Stomach (tissue), 9 donors: ENCODE measurements around the gene SDK2. TPM values are rescaled to one million over a fixed set of nuclear protein-coding genes. Genes with fewer than 3 reads are reported as not detected.
A peak's percentile ranks its signal among the peaks of the same experiment; 100 is the strongest.

Experiments
- DNase-seq, 2 donors: peaks; one replicate each; pipeline versions ENCODE4 v3.0.0 to v3.0.0-alpha.2; 2013 to 2019
- H3K27ac ChIP-seq, 5 donors: fragments of 200-600 bp in 4 of 5; sonication (generic) in 4 of 5; one replicate each; pipeline ENCODE4 v1.5.1; 2013 to 2019; ENCODE audit warnings: mild to moderate bottlenecking in 1 of 5, moderate library complexity in 1 of 5
- H3K27me3 ChIP-seq, 3 donors: fragments of 200-600 bp; sonication (generic); one replicate each; pipeline ENCODE4 v1.5.1; 2017 to 2019; ENCODE audit warnings: mixed run types in 1 of 3
- H3K36me3 ChIP-seq, 4 donors: fragments of 200-600 bp; sonication (generic); 1 replicate in 3 of 4; 2 replicates in 1 of 4; pipeline ENCODE4 v1.5.1; 2016 to 2019
- H3K4me1 ChIP-seq, 4 donors: fragments of 200-600 bp; sonication (generic); one replicate each; pipeline ENCODE4 v1.5.1; 2016 to 2019
- H3K4me3 ChIP-seq, 4 donors: fragments of 200-600 bp; sonication (generic) in 3 of 4; one replicate each; pipeline ENCODE4 v1.5.1; 2016 to 2019; ENCODE audit warnings: mild to moderate bottlenecking in 1 of 4
- H3K9me3 ChIP-seq, 4 donors: fragments of 200-600 bp; sonication (generic); one replicate each; pipeline ENCODE4 v1.5.1; 2016 to 2019
- CTCF ChIP-seq, 7 experiments: fragments of 450-650 bp in 4 of 7; fragments of 200-600 bp in 3 of 7; sonication (generic) in 3 of 7; IDR thresholded peaks; one replicate each; pipeline ENCODE4 v1.5.1; 2016 to 2019; ENCODE audit warnings: antibody characterized with exemption in 7 of 7, control low read depth in 2 of 7, mild to moderate bottlenecking in 1 of 7
- EP300 ChIP-seq: sonication (generic); formaldehyde crosslinking; IDR thresholded peaks from one replicate; pipeline ENCODE4 v1.6.1; 2017; ENCODE audit warnings: antibody characterized with exemption
- POLR2A ChIP-seq, 4 donors: fragments of 450-650 bp; IDR thresholded peaks; one replicate each; pipeline ENCODE4 v1.6.1; 2016; ENCODE audit warnings: antibody characterized with exemption in 4 of 4, control low read depth in 2 of 4, mild to moderate bottlenecking in 1 of 4, moderate library complexity in 1 of 4
- POLR2AphosphoS5 ChIP-seq, 3 donors: sonication (generic); formaldehyde crosslinking; IDR thresholded peaks; one replicate each; pipeline ENCODE4 v1.6.1; 2016; ENCODE audit warnings: antibody characterized with exemption in 3 of 3
- WGBS, 5 donors: extraction: QIAGEN DNeasy Blood & Tissue Kit in 3 of 5; methylation state at CpG; one replicate each; pipeline versions ENCODE4 v1.1.5 to v1.1.7; 2013 to 2018; 5-methylcytosine and 5-hydroxymethylcytosine counted together
- intact Hi-C: fragments of 100-400 bp; cut with DNase I; formaldehyde crosslinking; loops from one replicate; pipeline ENCODE4 v1.15.1; 2023; ENCODE audit warnings: low total_unique reads
- polyA plus RNA-seq, 3 donors: library from polyadenylated mRNA; stranded (reverse); fragments of 200-250 nt; gene quantifications; one replicate each; pipeline ENCODE4 v1.2.3, GENCODE V29; 2013
- total RNA-seq, 5 donors: library from RNA; depleted of rRNA; stranded (reverse); fragments of >200 nt; gene quantifications; one replicate each; pipeline versions ENCODE4 v1.1.0 to v1.2.3, GENCODE V29; 2014 to 2016
- donor health status: healthy with polysubstance abuse.
- donor health status: Bipolar disorder and iron deficiency.
- donor health status: healthy.

The SDK2 gene
- total and polyA plus RNA-seq, 8 donors: under 0.01 to 9.6 (median 0.44) TPM; not detected in 1

GRCh38 chr17:73348829-73349095 is 295.5 kb downstream of the SDK2 start:
- Histone ChIP-seq H3K36me3 (no peaks in the 10 kb centered on the region), H3K27ac (peak overlapping the region in 4 of 5 donors; percentile 24 to 80 (median 62)), H3K27me3 (no peaks in the 10 kb centered on the region), H3K4me3 (no peak overlapping the region), H3K9me3 (no peaks in the 10 kb centered on the region), H3K4me1 (peaks cover 0 to 41% (median 11%) of the 10 kb centered on the region in 4 donors)
- TF ChIP-seq EP300 (no peak), CTCF (IDR thresholded peaks at IDR 0.05) (no peak), POLR2A (IDR thresholded peaks at IDR 0.05) (no peak), POLR2AphosphoS5 (IDR thresholded peaks at IDR 0.05) (no peak)
- WGBS, 5 donors: 44 to 60% (median 57%) methylated on average over 3 to 4 of the region's 4 CpGs
- DNase-seq: no peak
- intact Hi-C loops: no loop called here

GRCh38 chr17:73348018-73348828 is 296.0 kb downstream of the SDK2 start:
- H3K9me3 ChIP-seq: no peaks in the 10 kb centered on the region
- intact Hi-C loops: no loop called here
- H3K27me3 ChIP-seq: no peaks in the 10 kb centered on the region
- peaks cover 0 to 45% (median 15%) of the 10 kb centered on the region in 4 donors for H3K4me1 ChIP-seq
- DNase-seq: no peak
- H3K4me3 ChIP-seq: no peak overlapping the region
- TF ChIP-seq POLR2A (IDR thresholded peaks at IDR 0.05): no peak
- TF ChIP-seq CTCF (IDR thresholded peaks at IDR 0.05): no peak
- TF ChIP-seq EP300: no peak
- TF ChIP-seq POLR2AphosphoS5 (IDR thresholded peaks at IDR 0.05): no peak
- H3K27ac ChIP-seq: peak overlapping the region in 4 of 5 donors; percentile 24 to 80 (median 62)
- 82 to 86% (median 85%) methylated on average over 15 to 19 of the region's 19 CpGs for WGBS, 5 donors
- H3K36me3 ChIP-seq: no peaks in the 10 kb centered on the region

DNA sequence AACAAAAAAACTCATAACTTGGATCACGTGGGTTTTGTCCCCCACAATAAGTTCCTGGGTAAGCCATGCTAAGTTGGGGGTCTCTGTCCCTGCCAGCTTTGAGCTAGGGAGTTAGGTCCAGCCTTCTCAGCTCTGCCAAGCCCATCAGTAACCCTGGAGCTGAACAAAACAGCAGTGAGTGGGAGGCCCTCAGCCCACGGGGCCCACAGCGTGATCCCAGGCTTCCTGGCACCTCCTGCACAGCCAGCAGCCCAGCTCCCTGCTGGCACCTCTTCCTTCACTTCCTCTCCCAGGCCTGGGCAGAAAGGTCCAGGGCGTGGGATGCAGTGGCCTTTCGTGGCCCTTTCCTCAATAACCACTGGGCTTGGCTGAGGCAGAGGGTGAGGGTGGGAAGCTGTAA is 296.9 kb downstream of the SDK2 start:
- Histone ChIP-seq H3K4me1 (peaks cover 8 to 54% (median 24%) of the 10 kb centered on the region in 4 donors), H3K9me3 (no peaks in the 10 kb centered on the region), H3K27me3 (no peaks in the 10 kb centered on the region), H3K36me3 (no peaks in the 10 kb centered on the region), H3K27ac (peak overlapping the region in 4 of 5 donors; percentile 8 to 80 (median 38)), H3K4me3 (no peak overlapping the region)
- WGBS, 5 donors: 46 to 49% (median 47%) methylated on average over 5 of the region's 5 CpGs; no CpG with 5 or more reads in 1 of the 5 donors
- TF ChIP-seq POLR2A (IDR thresholded peaks at IDR 0.05) (no peak), CTCF (IDR thresholded peaks at IDR 0.05) (no peak), EP300 (no peak), POLR2AphosphoS5 (IDR thresholded peaks at IDR 0.05) (no peak)
- no peak for DNase-seq
- intact Hi-C loops: no loop called here

- Histone ChIP-seq H3K36me3 (no peaks in the 10 kb centered on the region), H3K27me3 (no peaks in the 10 kb centered on the region), H3K9me3 (no peaks in the 10 kb centered on the region), H3K4me1 (peaks cover 15 to 61% (median 31%) of the 10 kb centered on the region in 4 donors), H3K4me3 (no peak overlapping the region), H3K27ac (peak overlapping the region in 3 of 5 donors; percentile 33 to 80 (median 44))
- TF ChIP-seq POLR2A (IDR thresholded peaks at IDR 0.05) (no peak), EP300 (no peak), CTCF (IDR thresholded peaks at IDR 0.05) (no peak), POLR2AphosphoS5 (IDR thresholded peaks at IDR 0.05) (no peak)
- no peak for DNase-seq
- 70 to 83% (median 76%) methylated on average over 12 of the region's 12 CpGs for WGBS, 5 donors
- intact Hi-C loops: no loop called here
Observed at GRCh38 chr17:73346501-73347162, 297.6 kb downstream of the SDK2 start.
